ENCODE results near the gene UBE2E2.

The UBE2E2 gene

DNA sequence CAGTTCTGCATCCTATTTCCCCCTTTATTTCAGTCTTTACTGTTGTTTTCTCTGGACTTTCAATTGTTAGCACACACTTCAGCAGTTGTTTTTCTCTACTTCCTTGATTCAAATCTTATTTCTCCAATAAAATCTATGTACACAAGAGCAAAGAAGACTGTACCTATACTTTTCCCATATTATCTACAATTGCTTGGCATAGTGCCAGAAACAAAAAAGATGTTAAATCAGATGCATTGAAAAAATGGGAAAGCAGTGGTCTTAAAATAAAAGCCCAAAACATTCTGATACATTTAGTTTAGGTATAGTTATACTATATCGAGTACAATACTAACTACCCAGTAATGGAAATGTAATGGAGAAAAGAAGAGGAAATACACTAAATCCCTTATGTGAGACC lies 265.1 kb downstream of the UBE2E2 start:
- in situ Hi-C loops (cut with MboI; ENCODE audit: low sequenced_read_pairs): no loop called here

DNA sequence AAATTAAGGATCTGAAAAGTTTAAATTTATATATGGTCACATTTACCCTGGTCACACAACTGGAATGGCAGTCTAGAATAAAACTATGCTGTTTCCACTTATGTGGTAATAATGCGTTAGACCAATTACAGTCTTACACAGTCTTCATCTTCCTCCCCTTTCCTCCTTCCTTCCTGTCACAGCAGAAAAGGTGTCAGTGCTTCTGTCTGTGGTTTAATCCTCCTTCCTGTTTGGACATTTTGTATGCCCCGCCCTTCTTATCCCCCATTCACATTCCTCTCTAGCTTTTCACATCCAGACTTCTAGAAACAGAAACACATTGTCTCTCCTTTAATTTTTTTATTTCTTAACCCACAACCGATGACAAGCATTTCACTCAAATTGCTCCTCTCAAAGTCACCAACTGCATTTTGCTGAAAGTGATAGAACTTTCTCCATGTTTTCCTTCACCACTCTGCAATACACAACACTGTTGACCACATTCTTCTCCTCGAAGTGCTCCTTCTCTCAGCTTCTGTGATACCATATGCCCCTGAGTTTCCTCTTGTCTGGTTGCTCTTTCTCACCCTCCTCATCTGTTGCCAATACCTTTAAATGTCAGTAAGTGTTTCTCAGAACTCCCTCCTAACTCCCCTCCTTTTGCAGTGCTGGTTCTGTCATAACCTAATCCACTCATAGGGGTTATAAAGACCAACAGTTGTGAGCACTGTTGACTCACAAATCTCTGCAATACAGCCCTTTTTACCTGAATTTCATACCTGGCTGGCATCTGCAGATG lies 271.6 kb downstream of the UBE2E2 start:
- in situ Hi-C loops (cut with MboI; ENCODE audit: low sequenced_read_pairs): no loop called here

DNA sequence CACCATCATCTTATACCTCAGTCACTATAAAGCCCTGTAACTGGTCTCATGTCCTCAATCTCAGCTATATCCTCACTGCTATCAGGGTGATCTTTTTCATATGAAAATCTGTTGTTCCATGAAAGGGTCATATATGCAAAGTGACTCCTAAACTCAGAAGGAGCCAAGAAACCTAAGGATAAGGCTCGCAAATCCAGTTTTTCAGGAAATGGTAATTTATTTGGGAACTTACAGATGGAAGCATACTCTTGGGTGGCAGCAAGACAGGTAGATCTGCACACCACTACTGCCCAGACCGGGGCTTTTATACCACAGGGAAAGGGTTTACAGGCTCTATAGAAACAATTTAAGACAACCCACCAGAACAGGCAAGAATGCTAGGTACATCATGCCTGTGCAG lies 272.3 kb downstream of the UBE2E2 start:
- in situ Hi-C loops (cut with MboI; ENCODE audit: low sequenced_read_pairs): no loop called here

DNA sequence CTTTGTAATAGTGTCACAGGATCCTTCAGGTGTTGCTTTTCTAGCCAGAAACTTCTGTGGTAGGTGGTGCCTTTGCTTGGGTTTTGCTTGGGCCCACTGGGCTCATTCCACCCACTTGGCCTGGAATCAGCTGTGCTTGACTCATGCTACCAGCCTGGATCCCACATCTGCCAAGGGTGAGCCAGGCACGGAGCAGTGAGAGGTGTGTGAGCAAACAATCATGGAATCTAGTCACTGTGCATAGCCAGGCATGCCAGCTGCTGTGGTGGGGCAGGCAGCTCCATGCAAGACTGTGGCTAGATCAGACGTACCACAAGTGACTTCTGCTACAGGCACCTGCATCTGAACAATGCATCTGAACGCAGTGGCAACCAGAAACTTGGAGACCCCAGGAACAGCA lies 275.9 kb downstream of the UBE2E2 start:
- in situ Hi-C loops (cut with MboI; ENCODE audit: low sequenced_read_pairs): no loop called here

DNA sequence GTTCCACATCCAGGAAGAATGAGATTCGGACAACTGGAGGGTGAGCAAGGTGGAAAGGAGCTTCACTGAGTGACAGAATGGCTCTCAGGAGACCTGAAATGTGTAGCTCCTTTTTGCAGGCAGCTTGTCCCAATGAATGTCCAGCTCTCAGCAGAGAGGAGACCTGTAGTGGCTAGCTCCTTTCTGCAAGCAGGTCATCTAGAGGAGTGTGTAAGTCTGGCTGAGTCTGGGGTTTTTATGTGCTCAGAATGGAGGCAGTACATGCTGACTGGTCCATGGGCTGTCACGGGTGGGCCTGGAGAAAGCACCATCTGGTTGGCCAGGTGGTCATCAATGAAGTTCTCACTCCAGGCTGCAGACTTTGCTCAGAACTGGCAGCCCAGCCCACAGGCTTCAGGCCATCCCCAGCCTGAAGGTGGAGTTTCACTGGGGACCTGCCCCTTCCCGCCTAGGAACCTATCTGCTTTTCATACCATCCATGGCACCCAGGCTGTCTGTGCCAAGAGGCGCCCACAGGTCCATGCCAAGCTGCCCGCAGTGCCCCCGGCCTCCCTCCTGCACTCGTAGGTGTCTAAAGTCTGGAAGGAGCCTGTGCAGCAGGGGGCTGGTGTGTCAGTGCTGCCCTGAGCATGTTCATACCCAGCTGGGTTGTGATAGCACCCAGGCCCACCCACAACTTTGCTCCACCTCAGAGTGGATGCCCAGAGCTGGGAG lies 276.6 kb downstream of the UBE2E2 start:
- in situ Hi-C loops (cut with MboI; ENCODE audit: low sequenced_read_pairs): no loop called here

DNA sequence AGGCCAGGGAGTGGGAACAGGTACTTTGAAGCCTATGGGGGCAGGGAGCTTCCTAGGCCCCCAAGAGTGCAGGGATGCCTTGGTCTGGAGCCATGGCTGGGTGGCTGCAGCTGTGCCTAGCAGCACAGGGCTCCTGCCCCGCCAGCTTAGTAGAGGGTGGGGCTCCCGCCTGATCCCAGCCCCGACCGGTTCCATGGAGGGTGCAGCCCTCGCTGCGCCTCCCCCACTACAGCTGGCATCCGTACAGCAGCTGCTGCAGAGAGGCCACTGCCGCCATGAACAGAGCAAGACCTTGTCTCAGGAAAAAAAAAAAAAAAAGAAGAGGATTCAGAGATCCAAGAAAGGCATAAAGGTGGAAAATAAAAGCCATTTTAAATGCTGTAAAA lies 277.2 kb downstream of the UBE2E2 start:
- in situ Hi-C loops (cut with MboI; ENCODE audit: low sequenced_read_pairs): no loop called here

DNA sequence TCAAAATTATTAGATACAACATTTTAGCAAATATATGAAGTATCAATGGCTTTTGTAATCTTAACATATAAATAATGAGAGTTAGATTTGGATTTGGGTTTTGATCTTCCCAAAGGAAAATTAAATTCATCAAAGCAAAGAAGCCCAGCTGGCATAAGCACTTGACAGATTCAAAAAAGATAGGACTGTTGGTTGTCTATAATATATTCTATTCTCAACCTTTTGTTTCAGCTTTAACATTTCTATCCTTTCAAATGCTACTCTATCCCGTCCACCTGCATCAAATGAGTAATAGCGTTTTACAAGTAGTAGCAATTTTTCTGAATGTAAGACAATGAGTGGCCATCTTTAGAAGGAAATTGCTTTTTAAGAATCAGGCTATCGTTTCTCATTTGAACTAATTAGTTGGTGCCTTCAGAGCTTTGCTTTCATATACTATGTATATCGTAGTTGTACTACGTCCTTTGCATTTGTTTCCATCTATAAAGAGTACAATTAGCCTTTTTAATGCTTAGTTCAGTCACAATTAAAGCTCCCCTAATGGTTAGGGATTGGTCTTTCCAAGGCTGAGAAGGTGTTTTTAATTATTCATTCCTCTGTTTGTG lies 278.0 kb downstream of the UBE2E2 start:
- in situ Hi-C loops (cut with MboI; ENCODE audit: low sequenced_read_pairs): no loop called here

DNA sequence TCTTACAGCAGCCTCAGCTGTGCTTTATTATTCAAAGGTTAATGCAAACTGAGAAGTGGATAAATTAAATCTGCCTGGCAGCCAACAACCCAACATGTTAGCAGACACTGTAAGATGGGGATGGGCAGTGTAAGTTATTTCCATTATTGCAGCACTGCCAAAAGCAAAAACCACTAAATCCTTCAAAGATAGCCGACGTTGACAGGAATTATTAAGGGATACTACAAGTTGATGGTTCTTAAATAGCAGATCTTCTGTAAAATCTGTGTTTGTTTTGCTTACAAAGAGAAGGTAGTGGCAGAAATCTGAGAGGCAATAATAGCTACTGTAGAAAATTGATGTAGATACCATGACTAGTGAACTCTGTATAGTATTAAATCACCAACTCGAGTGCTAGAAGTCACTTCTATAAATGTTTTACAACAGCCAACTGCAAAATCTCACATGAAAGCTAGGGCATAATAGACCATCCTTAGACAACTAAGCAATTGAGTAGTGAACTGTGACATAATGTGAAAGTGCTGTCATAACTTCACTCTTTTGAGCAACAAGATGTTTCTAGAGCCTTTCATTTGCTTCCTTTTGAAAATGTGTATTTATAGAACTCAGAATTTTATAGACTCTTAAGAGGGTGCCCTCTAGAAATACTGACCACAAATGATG lies 278.6 kb downstream of the UBE2E2 start:
- in situ Hi-C loops (cut with MboI; ENCODE audit: low sequenced_read_pairs): no loop called here

DNA sequence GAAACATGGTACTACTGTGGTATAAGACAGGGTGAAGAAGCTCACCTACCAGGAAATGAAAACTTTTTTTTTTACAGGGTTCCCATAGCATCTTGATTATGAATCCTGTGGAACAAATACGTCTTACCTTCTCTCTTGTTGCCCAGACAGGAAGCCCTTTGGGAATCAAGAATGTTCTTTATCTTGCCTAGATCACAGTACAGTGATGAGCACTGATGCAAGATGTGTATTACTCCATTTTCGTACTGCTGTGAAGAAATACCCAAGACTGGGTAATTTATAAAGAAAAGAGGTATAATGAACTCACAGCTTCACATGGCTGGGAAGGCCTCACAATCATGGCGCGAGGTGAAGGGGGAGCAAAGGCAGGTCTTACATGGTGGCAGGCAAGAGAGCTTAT lies 281.3 kb downstream of the UBE2E2 start:
- in situ Hi-C loops (cut with MboI; ENCODE audit: low sequenced_read_pairs): no loop called here

DNA sequence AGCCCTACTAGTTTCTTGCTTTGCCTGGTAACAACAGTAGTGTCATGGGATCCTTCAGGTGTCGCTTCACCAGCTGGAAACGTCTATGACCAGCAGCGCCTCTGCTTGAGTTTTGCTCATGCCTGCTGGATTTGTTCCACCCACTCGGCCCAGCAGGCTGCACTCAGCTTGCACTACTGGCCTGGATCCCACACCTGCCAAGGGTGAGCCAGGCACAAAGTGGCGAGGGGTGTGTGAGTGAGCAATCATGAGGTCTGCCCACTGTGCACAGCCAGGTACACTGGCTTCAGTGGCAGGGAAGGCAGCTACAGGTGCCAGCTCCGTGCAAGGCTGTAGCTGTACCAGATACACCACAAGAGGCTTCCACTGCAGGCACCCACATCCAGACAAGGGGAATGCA lies 282.8 kb downstream of the UBE2E2 start:
- in situ Hi-C loops (cut with MboI; ENCODE audit: low sequenced_read_pairs): no loop called here

DNA sequence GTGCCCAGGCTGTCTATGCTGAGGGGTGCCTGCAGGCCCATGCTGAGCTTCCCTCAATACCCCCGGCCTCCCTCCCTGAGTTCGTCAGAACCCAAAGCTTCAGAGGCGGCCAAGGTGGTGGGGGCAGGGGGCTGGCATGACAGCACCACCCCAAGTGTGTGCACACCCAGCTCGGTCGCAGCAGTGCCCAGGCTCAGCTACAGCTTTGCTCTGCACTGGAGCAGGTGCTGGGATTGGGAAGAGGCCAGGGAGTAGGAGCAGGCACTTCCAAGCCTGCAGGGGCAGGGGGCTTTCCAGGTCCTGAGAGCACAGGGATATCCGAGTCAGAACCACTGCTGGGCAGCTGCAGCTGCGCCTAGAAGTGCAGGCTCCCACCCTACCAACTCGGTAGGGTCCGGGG lies 283.9 kb downstream of the UBE2E2 start:
- in situ Hi-C loops (cut with MboI; ENCODE audit: low sequenced_read_pairs): no loop called here

DNA sequence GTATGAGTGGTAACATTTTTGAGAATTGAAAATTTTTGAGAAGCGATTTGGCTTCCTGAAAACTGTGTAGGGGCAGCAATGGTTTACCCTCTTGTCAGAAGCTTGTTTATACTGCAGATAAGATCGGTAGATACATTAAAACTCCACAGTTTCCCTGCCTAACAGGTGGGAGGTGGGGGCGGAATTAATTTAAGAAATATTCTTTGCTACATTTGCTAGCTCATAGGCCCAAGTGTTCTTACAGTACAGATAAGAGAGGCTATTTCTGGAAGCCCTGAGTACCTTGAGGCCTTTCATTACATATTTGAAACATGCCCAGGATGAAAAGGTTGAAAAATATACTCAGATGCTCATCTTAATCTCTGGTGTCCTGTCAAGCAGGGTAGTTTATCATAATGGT lies 285.5 kb downstream of the UBE2E2 start:
- in situ Hi-C loops (cut with MboI; ENCODE audit: low sequenced_read_pairs): no loop called here

DNA sequence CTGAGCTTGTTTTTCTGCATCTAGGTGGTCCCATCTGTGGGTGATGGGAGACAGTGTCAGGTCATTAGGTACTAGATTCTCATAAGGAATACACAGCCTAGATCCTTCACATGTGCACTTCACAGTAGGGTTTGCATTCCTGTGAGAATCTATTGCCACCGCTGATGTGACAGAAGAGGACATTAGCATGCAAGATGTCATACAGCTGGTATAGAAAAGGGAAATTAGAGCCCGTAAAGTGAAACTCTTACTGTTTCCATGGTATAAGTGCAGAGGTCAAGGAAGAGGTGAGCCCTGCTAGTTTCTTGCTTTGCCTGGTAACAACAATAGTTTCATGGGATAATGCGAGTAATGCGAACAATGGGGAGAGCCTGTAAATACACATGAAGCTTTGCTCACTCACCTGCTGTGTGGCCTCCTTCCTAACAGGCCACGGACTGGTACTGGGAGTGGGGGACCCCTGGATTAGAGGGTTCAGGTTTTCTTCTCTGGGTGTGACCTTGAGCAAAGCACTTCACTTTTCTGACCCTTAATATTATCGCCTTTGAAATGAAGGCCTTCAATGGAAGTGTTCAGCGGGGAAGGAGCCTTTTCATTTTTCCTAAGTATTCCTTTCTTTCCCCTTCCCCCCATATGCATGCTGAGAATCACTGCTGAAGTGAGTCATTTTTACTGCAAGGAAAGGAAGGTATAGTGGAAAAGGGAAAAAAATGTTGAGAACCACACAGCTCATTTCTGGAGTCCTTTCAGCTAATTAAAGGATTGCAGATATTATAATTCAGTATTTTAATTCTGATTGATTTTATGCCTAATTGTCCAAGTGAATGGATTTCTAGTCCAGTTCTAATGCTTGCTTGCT lies 286.4 kb downstream of the UBE2E2 start:
- in situ Hi-C loops (cut with MboI; ENCODE audit: low sequenced_read_pairs): no loop called here

DNA sequence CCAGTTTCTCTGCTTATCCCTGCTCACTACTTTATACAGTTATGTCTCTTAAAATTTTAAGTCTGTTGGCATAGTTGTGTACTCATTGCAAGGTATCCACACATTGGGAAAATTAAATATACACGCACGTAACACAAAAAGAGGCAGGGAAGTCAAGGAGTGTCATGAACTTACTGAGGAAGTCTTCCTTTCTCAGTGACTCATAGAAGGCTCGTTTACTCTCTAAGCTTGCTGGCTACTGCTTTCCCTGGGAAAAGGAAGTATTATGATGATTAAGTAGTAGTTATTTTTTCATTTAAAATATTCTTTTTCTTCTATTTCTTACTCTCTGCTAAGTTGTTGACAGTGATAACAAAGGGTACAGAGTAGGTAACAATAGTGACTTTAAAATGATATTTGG lies 287.3 kb downstream of the UBE2E2 start:
- in situ Hi-C loops (cut with MboI; ENCODE audit: low sequenced_read_pairs): no loop called here

DNA sequence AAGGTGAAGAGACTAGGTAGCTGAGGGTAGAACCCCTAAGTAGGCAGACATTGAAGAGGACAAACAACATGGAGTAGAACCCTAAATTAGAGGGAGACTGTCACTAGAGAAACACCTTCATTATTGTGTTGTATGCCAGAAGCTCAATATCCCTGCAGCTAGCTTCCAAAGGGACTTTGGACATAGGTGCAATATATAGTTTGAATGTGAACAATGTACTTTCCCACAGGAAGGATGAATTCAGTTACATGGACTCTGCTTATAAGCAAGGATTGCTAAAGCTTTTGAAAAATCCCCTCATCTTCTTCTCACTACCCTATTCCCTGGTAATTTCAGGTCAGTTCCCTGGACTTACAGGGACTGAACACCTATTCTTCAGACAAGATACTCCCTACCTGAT lies 288.9 kb downstream of the UBE2E2 start:
- in situ Hi-C loops (cut with MboI; ENCODE audit: low sequenced_read_pairs): no loop called here

DNA sequence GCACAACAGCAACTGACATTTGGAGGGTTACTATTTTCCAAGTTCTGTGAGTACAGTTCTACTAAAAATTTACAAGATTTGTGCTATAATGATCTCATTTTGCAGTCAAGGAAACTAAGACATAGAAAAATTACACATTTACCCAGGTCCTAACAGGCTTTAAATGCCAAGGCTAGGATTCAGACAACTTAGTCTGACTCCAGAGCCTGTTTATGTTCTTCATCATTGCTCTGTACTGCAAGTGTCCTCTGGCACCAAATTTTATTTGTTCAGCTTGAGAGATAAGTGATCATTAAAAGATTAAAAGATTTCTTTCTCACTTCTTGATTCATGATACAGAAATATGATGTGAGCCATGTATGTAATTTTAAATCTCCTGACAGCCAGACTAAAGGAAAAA lies 290.8 kb downstream of the UBE2E2 start:
- in situ Hi-C loops (cut with MboI; ENCODE audit: low sequenced_read_pairs): no loop called here

DNA sequence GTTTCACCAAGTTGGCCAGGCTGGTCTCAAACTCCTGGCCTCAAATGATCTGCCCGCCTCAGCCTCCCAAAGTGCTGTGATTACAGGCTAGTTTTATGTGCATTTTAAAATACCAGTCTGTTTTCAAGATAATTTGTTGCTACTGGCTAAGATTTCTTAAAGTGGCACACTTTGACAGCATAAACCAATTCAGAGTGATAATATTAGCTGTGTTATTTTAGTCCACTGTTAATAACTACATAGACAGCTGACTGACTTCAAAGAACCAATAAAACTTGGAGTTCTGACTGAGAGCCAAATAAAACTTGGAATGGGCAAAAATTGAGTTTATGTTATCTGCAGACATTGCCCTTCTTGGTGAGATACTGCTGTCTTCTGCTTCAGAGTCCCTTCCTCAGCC lies 291.8 kb downstream of the UBE2E2 start:
- in situ Hi-C loops (cut with MboI; ENCODE audit: low sequenced_read_pairs): no loop called here

DNA sequence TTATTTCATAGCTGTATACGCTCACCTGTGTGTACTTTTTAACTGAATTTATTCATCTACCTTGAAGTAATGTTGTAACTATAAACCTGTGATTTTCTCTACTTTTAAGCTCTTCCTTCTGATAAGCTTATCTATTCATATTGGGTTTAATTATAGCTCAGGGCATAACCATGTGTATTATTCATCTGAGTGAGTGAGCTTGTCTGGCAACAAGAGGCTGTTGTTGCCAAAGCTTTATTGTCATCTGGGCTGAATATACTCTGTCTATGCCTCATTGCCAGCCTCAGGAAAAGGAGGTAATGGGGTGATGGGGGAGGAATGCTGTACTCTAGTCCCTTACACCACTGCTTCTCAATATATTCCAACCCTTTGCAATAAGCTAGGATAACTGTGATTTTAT lies 292.4 kb downstream of the UBE2E2 start:
- in situ Hi-C loops (cut with MboI; ENCODE audit: low sequenced_read_pairs): no loop called here

DNA sequence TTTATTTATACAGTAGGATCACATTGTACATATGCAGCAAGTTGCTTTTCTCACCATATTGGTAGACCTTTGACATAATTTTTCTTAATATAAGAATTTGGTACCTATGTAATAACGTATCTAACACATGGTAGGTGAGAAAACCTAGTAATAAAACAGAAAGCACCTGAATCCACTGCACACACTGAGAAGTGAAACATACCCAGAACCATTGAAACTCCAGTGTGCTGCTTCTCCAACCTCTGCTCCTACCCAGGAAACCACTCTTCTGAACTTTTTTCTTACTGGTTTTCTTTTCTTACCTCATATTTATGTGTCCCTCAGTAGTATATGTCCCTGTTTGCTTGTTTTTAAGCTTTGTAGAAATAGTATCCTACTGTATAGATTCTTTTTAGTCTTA lies 293.0 kb downstream of the UBE2E2 start:
- in situ Hi-C loops (cut with MboI; ENCODE audit: low sequenced_read_pairs): no loop called here

DNA sequence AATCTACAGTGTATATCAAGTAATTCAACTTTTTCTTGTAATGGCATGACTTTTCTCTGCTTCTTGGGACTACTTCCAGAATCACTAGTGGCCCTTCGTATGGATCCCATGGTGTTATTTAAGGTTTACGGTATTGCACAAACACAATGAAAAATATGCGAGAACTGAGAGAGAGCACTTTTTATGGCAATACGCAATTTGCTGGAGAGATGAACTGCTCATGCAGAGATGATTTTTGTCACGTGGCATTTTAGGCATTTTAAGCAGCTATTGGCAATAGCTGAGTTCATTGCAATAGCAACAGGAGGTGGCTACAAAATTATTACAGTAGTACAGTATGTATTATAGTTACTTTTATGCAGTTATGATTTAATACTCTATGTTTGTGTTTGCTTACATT lies 294.0 kb downstream of the UBE2E2 start:
- in situ Hi-C loops (cut with MboI; ENCODE audit: low sequenced_read_pairs): no loop called here

Measured in hTERT RPE-1 (cell line).